NCI-H2171 treated with DMSO at 0.1 percent for 48 hours (cell line): Measurements from ENCODE around the gene TMEM154.

Source experiments
- DNase-seq: peaks from one replicate; lab custom pipeline; 2025; lab: John Stamatoyannopoulos, UW

Gene TMEM154, protein sequence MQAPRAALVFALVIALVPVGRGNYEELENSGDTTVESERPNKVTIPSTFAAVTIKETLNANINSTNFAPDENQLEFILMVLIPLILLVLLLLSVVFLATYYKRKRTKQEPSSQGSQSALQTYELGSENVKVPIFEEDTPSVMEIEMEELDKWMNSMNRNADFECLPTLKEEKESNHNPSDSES

DNA sequence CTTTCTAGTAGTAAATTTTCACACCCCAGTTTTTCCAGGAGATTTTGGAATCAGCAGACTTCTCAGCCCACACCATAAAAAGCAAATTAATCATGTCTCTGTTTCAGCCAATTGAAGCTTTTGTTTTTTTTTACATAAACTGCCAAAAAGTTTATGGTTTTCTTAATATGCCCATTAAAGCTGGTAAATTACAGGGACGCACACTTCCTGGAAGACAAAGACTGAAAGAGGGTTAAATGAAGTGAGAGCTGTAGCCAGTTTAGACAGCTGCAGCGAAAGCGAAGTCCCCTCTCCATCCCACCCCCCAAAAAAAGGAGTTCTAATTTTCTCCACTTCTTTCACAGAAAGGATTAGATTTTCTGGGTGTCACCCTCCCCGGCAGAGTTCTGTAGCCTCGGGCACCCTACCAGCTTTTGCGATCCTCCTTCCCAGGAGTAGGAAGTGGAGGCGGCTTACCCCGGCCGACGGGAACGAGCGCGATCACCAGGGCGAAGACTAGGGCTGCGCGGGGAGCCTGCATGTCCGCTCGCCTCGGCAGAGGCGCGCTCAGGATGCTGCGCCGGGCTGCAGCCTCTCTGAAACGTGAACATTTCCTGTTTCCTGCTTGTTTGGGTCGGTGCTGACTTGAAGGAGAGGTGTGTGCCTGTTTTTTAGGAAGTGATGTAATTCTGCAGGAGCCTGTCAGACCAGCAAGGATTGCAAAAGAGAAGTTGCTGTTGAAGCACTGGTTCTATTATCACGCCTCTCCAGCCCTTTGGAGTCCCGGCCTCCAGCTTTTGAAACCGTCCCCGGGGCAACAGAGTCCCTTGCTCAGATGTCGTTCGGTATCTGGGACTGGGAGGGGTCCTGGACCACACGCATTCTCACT, at the start of gene TMEM154:
Gene TMEM154, minus strand, starts transcription at position 584 of the 868 bp plus-strand sequence. Its CDS starts 64 bp downstream, at position 520.
- no peak for DNase-seq

- no peak for DNase-seq
These were observed 49.7 kb upstream of the TMEM154 start for GRCh38 chr4:152729466-152729865.

DNA sequence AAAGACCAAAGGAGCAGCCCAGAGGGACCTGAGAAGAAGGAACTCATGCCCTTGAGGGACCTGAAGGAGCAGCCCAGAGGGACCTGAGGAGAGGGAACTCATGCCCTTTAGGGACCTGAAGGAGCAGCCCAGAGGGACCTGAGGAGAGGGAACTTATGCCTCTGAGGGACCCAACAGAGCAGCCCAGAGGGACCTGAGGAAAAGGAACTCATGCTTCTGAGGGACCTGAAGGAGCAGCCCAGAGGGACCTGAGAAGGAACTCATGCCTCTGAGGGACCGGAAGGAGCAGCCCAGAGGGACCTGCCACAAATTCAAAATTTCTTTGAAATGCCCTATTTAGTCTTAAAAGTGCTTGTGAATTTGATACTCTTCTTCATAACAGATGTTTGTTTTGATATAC, 48.5 kb upstream of the TMEM154 start:
- no peak for DNase-seq

- DNase-seq = no peak
These were observed 48.0 kb upstream of the TMEM154 start for GRCh38 chr4:152727784-152728183.

DNA sequence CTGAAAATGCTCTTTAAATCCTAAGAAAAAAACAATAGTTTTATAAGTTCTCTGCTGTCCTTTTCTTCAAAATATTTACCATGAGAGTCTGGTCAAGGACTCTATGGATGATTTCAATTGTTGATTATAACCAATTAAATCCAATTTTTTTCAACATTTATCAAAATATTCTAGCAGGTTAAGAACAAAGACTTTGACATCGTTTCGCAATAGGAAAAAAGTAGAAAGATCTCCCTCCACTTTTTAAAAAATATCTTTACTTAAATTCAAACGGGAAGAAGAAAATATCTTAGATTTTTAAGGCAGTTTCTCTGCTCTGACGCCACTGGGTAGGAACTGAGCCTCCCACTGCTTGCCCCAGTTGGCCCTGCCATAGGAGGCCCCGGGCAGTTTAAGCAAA, 44.7 kb upstream of the TMEM154 start:
- no peak for DNase-seq

DNA sequence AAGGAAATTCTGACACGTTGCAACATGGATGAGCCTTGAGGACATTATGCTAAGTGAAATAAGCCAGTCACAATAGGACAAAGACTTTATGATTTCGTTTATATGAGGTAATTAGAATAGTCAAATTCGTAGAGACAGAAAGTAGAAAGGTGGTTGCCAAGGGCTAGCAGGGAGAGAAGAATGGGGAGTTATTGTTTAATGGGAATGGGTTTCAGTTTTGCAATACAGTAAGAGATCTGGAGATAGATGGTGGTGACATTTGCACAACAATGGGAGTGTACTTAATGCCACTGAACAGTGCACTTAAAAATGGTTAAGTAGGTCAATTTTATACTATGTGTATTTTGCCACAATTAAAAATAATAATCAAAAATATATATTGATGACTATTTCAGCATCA, 43.4 kb upstream of the TMEM154 start:
- DNase-seq = no peak

GRCh38 chr4:152719801-152720556, 40.2 kb upstream of the TMEM154 start:
- no peak for DNase-seq

DNA sequence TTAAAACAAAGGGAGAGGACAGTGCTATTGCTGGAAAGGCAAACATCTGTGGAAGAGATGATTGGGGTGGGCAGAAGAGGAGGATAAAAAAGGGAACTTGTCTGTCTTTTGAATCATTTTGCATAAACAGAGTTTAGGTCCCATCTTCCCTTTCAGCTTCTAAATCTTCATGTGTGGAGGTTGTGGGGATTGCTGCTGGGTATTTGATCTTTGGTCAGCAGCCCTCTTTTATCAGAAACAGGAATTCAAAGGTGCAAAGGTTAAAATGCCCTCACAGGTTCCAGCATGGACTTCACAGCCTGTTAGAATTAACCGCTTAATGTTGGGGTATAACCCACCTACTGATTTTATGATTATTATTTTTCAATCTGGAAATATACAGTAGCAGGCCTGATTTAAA, 39.5 kb upstream of the TMEM154 start:
- DNase-seq = no peak

DNA sequence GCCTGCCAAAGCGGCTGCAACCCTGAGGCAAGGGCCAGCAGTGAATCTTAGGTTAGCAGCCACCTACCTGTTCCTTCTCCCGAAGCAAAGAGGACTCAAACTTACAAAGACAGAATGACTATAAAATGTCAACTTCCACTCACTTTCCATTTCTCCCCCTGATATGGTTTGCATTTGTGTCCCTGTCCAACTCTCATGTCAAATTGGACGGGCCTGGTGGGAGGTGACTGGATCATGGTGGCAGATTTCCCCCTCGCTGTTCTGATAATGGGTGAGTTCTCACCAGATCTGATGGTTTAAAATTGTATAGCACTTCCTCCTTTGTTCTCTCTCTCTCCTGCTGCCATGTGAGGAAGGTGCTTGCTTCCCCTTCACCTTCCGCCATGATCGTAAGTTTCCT, 35.3 kb upstream of the TMEM154 start:
- no peak for DNase-seq

DNA sequence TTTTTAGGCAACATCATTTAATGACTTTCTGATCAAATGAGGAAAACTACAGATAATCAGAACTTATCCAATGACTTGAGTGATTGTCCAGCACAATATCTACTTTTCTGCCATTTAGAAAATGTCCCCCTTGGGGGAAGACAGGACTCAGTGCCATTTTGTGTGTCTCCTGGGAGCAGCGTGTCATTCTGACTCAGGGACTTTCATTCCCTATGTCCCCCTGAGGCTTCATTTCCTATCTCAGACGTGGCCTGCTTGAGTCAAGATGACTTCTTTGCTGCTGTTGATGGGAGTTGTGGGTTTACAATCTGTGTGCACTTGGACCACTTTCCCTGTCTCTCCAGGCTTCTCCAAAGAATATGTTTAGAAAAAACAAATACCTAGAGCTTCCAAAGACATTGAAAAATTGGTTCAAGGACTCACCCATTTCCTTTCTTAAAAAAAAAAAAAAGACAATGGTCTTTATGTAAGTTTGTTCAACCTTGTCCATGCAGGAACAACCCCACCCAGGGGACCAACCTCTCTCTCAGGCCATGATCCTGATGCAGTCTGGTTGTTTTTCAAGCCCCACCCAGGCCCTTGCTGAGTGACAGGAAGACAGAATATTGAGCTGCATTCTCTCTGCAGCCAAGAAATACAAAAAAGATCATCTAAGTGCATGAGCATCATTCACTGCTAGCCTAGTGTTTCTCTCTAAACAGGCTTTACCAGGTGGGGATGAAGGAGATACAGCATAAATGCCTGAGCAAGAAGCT, 34.3 kb upstream of the TMEM154 start:
- DNase-seq = no peak

- no peak for DNase-seq
These were observed 30.1 kb upstream of the TMEM154 start for GRCh38 chr4:152709675-152710438.

DNA sequence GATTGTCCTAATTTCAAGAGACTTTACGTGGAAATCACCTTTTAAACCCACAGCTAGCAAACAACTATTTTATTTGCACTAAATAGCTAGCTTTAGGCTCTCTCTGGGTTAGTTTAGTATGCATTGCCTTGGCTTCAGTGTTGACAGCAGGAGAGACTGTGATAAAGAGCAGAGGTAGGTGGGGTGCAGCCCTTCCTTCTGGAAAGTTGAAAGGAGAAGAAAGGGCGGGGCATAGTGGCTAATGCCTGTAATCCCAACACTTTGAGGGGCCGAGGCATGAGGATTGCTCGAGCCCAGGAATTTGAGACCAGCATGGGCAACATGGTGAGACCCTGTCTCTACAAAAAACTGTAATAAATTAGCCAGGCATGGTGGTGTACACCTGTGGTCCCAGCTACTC, 29.0 kb upstream of the TMEM154 start:
- DNase-seq = no peak

DNA sequence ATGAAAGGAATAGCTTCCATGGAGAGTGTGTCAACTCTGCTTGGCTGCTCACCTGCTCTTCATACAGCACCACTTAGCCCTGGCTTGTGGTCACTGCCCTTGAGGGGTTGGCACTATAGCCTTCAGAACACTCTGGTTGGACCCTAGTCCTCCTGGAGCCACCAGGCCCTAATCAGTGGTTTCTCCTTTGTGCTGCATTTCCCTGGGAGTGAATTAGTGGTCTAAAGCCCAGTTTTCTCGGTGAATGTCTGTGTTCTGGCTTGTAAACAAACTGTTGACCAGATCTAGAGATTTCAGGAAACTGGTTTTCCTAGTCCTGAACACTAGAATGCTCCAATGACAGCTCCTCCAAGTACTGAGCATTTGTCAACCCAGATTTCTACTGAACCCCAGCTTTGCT, 28.6 kb upstream of the TMEM154 start:
- DNase-seq = no peak

GRCh38 chr4:152707632-152708031, 27.8 kb upstream of the TMEM154 start:
- DNase-seq = no peak

DNA sequence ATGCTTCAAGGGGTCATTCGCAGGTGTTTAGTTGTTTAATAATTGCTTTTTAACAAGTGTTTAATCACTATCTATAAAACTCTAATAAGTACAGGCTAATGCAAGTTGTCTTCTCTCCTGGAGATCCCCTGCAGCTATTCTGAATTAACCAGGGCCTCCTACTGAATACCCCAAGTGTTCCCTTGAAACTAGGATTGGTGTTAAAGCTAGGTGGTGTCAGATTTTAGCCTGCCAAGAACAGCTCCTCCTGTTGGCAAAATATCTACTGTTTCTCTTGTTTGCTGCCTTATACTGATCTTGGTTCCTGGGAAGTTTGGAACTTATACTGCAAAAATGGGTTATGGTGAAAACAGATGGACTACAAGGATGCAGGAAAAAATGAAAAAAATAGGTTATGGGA, 26.1 kb upstream of the TMEM154 start:
- DNase-seq = no peak

GRCh38 chr4:152704788-152705187, 25.0 kb upstream of the TMEM154 start:
- no peak for DNase-seq

DNA sequence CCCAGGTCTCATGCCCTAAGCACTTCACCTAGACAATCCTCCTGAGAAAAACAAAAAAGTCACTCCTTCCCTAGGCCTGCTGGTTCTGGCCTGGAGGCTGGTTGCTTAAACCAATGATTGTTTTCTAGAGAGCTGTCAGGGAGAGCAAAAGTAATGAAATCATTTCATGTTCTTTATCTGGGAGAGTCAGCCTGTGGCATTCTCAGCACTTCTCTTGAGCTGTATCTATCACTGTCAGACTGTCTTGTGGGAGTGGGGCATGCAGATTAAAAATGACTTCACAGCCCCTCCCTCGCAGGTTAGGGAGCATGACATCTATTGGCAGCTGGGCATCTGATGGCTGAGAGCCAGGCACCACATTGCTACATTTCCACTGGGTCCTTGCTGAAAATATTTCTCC, 20.4 kb upstream of the TMEM154 start:
- DNase-seq = no peak

DNA sequence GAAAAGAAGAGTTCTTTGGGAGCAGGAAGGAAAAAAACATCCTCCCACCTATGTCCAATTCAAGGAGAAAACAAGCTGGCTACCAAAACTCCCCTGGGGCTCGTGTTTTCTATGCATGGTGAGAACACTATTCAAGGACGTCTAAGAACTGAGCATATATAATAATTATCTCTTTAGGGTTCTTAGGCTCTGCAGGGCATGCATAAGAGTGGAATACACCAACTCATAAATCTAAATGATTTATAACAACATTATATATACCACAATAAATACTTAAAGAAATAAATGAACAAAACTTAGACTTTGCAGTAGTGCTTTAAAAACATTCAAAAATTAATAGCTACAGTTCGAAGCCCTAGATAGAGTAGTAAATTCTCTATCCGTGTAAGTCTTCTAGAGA, 19.5 kb upstream of the TMEM154 start:
- DNase-seq = no peak

- no peak for DNase-seq
These were observed 18.3 kb upstream of the TMEM154 start for GRCh38 chr4:152698089-152698499.

DNA sequence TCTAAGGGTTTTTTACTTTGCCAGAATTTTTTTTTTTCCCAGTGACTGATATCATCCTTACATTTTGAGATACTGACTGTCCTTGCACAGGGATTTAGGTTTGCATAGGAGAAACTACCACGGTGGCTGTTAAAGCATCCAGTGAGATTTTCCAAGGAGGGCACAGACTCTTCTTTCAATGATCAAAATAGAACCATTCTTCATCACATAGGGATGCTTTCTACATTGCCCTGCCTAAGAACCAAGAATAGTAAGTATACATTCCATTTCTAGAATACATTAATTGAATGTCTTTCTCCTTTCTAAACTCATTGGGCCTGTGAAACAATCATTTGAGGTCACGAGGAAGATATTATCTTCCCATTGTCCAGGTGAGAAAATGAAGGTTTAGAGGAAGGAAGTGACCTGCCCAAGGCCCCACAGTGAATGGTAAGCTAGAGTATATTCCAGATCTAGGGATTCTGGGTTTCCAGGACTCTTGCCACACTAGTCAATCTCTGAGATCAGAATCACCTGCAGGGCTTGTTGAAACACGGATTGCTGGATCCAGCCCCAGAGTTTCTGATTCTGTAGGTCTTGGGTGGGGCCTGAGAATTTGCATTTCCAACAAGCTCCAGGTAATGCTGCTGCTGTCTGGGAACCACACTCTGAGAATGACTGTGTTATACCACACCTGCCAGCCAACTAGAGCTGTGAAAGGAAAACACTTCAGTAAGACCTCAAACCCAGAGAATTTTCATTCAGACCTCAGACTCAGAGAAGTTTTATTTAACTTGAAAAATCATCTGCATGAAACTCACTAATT, 17.7 kb upstream of the TMEM154 start:
- DNase-seq = no peak
